Measurements from ENCODE around the gene PIK3AP1.

Gene PIK3AP1

DNA sequence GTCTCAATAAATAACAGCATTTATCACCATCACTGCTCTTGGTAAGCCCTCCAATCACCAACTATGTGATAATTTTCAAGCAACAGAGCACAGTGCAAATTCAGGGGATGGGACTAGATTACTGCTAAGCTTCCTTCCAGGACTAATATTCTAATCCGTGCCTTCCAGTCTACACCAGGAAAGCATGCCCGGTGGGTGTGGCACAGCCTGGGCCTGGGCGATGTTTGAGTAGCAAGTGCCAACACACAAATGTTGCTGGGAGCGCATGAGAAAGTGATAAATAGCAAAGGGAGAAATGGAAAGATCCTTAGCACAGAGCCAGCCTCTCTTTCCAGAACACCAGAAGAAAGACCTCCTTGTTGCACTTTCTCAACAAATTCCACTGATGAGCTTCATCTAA is 120.0 kb downstream of the PIK3AP1 start:
- TF ChIP-seq, protein P1, sequence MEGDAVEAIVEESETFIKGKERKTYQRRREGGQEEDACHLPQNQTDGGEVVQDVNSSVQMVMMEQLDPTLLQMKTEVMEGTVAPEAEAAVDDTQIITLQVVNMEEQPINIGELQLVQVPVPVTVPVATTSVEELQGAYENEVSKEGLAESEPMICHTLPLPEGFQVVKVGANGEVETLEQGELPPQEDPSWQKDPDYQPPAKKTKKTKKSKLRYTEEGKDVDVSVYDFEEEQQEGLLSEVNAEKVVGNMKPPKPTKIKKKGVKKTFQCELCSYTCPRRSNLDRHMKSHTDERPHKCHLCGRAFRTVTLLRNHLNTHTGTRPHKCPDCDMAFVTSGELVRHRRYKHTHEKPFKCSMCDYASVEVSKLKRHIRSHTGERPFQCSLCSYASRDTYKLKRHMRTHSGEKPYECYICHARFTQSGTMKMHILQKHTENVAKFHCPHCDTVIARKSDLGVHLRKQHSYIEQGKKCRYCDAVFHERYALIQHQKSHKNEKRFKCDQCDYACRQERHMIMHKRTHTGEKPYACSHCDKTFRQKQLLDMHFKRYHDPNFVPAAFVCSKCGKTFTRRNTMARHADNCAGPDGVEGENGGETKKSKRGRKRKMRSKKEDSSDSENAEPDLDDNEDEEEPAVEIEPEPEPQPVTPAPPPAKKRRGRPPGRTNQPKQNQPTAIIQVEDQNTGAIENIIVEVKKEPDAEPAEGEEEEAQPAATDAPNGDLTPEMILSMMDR (IDR thresholded peaks at IDR 0.05; ENCODE audit: borderline replicate concordance, insufficient read depth, low read depth, low read length): no peak
- no peak overlapping the region for H3K4me3 ChIP-seq (ENCODE audit: low read depth, low read length)

DNA sequence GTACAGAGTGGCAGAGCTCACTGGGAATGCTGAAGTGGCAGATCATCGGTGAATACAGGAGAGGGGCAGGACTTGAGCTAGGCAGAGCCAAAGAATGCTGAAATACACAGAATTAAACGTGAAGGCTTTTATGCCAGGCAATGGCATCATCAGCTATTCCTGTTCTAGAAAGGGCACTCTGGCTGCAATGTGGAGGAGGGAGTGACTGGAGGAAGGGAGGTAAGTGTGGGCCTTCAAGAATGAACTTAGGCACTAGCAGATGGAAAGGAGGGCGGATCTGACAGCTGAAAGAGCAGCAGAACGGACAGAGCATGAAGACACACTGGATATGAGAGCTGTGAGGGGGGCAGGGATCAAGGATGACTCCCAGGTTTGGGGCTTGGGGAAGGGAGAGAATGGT is 121.5 kb downstream of the PIK3AP1 start:
- H3K4me3 ChIP-seq (ENCODE audit: low read depth, low read length): no peak overlapping the region
- TF ChIP-seq, protein P1 (IDR thresholded peaks at IDR 0.05; ENCODE audit: borderline replicate concordance, insufficient read depth, low read depth, low read length): no peak

DNA sequence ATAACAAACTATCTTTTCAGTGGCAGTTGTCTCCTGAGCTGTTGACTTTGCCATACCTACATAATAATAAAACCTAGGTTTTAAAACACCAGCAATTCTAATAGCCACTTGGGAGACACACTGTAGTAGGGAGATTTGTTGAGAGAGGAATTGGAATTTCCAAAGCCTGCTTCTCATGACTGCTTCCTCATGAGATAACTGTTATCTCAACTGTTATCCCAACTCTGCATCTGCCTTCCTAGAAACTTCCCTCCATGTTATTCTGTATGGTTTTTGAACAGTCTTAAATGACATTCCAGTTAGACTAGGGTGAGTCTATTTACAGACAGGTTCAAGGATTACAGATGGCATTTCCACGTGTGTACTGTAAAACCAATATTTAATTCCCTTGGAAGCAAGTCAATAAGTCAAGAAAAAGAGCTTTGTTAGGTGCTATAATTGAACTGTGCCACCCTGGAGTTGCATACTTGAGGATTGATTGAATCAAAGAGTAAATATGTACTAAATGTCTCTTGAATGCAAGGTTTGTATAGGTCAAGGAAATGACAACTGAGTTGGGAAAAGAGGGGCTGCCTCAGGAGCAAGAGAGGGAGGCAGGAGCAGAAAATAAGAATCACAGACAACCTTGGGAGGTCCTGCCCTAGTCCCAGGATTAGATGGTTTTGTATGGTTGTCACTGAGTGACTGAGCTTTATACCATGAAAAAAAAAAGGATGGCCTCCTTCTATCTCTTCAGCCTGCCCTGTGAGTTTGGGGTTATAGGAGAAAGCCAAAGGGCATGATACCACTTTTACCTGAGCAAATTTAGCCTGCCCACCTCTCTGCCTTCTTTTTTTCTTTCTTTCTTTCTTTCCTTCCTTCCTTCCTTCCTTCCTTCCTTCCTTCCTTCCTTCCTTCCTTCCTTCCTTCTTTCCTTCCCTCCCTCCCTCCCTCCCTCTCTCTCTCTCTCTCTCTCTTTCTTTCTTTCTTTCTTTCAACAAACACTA is 123.6 kb downstream of the PIK3AP1 start:
- H3K4me3 ChIP-seq (ENCODE audit: low read depth, low read length): no peak overlapping the region
- TF ChIP-seq, protein P1 (IDR thresholded peaks at IDR 0.05; ENCODE audit: borderline replicate concordance, insufficient read depth, low read depth, low read length): no peak

DNA sequence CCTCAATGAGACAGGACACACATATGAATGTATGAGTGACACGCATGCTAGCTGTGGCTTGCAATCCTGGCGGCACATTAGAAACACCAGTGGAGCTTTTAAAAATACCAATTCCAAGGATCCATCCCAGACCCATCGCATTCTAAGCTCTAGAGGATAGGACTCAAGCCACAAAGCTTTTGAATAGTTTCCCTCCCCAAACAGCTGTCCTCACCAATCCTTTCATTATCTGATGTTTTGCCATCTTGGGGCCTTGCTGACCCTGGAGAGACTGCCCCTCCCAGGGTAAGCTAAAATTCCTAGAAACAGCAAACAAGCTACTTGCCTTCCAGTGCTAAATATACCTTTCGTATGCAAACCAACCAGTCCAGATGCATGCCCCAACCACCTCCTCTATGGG is 124.6 kb downstream of the PIK3AP1 start:
- TF ChIP-seq, protein P1 (IDR thresholded peaks at IDR 0.05; ENCODE audit: borderline replicate concordance, insufficient read depth, low read depth, low read length): no peak
- no peak overlapping the region for H3K4me3 ChIP-seq (ENCODE audit: low read depth, low read length)

DNA sequence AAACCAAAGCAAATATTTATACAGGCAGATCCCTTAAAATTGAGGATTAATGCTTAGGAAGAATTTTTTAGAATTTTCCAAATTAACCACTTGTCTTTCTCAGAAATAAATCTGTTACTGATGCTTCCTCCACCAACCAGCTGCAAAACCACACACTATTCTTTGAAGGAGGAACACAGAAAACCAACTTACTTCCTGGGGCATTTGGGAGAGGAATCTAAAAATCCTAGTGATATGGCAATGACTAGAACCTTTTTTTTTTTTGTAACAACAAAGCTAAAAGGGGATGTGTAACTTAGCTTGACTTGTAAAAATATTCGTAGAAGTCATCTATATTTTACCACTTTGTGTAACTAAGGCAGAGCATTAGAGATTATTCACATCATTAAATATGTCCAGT is 128.4 kb downstream of the PIK3AP1 start:
- TF ChIP-seq, protein P1 (IDR thresholded peaks at IDR 0.05; ENCODE audit: borderline replicate concordance, insufficient read depth, low read depth, low read length): no peak

DNA sequence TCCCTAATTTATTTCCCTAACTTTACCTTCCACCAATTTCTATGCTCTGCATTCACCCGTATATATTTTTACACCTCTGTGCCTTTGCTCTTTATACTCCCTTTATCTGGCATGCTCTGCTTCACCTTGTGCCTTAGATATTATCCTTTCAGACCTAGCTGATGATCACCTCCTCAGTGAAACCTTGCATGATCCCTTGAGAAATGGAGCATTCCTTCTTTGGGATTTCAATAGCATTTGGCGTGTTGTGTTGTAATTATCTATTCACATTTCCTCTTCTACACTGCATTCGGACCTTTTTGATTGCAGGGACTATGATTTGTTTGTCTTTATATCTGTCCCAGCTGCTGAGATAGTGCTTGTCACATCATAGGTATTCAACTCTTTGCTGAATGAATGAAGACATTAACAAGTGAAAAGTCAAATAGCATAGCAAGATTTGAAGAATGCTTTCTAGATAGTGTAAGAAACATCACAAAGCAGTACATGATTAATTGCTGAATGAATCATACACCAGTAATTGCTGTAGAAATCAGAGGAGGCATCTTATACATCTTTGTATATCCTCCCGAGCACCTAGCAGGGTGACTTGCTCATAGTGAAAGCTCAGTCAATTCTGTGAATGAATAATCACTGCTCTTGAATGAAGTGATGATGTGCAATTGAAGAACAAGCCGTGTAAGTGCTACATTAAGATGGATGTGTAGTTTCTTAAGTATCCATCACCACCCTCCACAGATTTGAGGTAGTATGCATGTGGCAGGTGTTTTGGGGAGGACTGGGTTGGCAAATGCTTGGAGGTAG is 131.5 kb downstream of the PIK3AP1 start:
- H3K4me3 ChIP-seq (ENCODE audit: low read depth, low read length): no peak overlapping the region
- TF ChIP-seq, protein P1 (IDR thresholded peaks at IDR 0.05; ENCODE audit: borderline replicate concordance, insufficient read depth, low read depth, low read length): no peak

More for the DNA sequence above, 128.4 kb downstream of the PIK3AP1 start:
- H3K4me3 ChIP-seq (ENCODE audit: low read depth, low read length): no peak overlapping the region

Measured in GM12875 (cell line).